Measurements from ENCODE around the gene HSD3B7.

Gene HSD3B7

DNA sequence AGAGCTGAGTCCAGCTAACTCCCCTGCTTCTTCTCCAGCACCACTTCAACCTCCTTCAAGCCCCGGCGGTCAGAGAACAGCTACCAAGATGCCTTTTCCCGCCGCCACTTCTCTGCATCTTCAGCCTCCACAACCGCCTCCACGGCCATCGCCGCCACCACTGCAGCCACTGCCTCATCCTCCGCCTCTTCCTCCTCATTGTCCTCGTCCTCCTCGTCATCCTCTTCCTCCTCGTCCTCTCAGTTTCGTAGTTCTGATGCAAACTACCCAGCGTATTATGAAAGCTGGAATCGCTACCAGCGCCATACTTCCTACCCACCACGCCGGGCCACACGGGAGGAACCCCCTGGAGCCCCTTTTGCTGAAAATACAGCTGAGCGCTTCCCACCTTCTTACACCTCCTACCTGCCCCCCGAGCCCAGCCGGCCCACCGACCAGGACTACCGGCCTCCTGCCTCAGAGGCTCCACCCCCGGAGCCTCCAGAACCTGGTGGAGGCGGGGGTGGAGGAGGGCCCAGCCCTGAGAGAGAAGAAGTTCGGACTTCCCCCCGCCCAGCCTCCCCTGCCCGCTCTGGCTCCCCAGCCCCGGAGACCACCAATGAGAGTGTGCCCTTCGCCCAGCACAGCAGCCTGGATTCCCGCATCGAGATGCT lies 20.3 kb upstream of the HSD3B7 start:
- DNase-seq: no peak
- peaks cover 36% of the 10 kb centered on the region for H4K20me1 ChIP-seq (ENCODE audit: insufficient read depth, low read length)
- no peak overlapping the region for H2AFZ ChIP-seq (ENCODE audit: low read depth, low read length)
- no peak overlapping the region for H3K4me2 ChIP-seq (ENCODE audit: insufficient read depth, low read length)
- no peak for ATAC-seq (ENCODE audit: insufficient read depth, low read depth)
- TF ChIP-seq CTCF (IDR thresholded peaks at IDR 0.05; ENCODE audit: borderline replicate concordance, extremely low read depth, low read length, poor library complexity, severe bottlenecking) (no peak), EZH2 (IDR thresholded peaks at IDR 0.05; ENCODE audit: borderline replicate concordance, low read depth, low read length, severe bottlenecking) (no peak)
- no peaks in the 10 kb centered on the region for H3K9me3 ChIP-seq (ENCODE audit: insufficient read depth, low read length, severe bottlenecking)
- no peak overlapping the region for H3K4me3 ChIP-seq (ENCODE audit: low read depth in 1 of 2, low read length in 2 of 2)
- no peak overlapping the region for H3K27ac ChIP-seq (ENCODE audit: low read length)
- H3K36me3 ChIP-seq (ENCODE audit: insufficient read depth, low read length): peaks cover 94% of the 10 kb centered on the region
- H3K4me1 ChIP-seq (ENCODE audit: insufficient read depth, low read length): peaks cover 11% of the 10 kb centered on the region; the same call in 1 of the 2 replicates
- no peaks in the 10 kb centered on the region for H3K27me3 ChIP-seq (ENCODE audit: insufficient read depth, low read length, poor library complexity)
- H3K79me2 ChIP-seq (ENCODE audit: insufficient read depth, low read length): peaks cover 13% of the 10 kb centered on the region
- no peak overlapping the region for H3K9ac ChIP-seq (ENCODE audit: low read depth, low read length)

GRCh38 chr16:30965436-30965835 lies 19.6 kb upstream of the HSD3B7 start:
- Histone ChIP-seq H4K20me1 (ENCODE audit: insufficient read depth, low read length) (peaks cover 31% of the 10 kb centered on the region), H3K4me3 (ENCODE audit: low read depth in 1 of 2, low read length in 2 of 2) (no peak overlapping the region), H3K4me1 (ENCODE audit: insufficient read depth, low read length) (peaks cover 4% of the 10 kb centered on the region; the same call in 1 of the 2 replicates), H3K27ac (ENCODE audit: low read length) (no peak overlapping the region), H3K4me2 (ENCODE audit: insufficient read depth, low read length) (no peak overlapping the region), H3K36me3 (ENCODE audit: insufficient read depth, low read length) (peaks cover 92% of the 10 kb centered on the region), H2AFZ (ENCODE audit: low read depth, low read length) (no peak overlapping the region), H3K9ac (ENCODE audit: low read depth, low read length) (no peak overlapping the region), H3K79me2 (ENCODE audit: insufficient read depth, low read length) (peaks cover 6% of the 10 kb centered on the region), H3K9me3 (ENCODE audit: insufficient read depth, low read length, severe bottlenecking) (no peaks in the 10 kb centered on the region), H3K27me3 (ENCODE audit: insufficient read depth, low read length, poor library complexity) (no peaks in the 10 kb centered on the region)
- peak; percentile 29; the same call in 1 of the 3 replicates for ATAC-seq (ENCODE audit: insufficient read depth, low read depth)
- no peak for DNase-seq
- TF ChIP-seq EZH2 (IDR thresholded peaks at IDR 0.05; ENCODE audit: borderline replicate concordance, low read depth, low read length, severe bottlenecking) (no peak), CTCF (IDR thresholded peaks at IDR 0.05; ENCODE audit: borderline replicate concordance, extremely low read depth, low read length, poor library complexity, severe bottlenecking) (no peak)

DNA sequence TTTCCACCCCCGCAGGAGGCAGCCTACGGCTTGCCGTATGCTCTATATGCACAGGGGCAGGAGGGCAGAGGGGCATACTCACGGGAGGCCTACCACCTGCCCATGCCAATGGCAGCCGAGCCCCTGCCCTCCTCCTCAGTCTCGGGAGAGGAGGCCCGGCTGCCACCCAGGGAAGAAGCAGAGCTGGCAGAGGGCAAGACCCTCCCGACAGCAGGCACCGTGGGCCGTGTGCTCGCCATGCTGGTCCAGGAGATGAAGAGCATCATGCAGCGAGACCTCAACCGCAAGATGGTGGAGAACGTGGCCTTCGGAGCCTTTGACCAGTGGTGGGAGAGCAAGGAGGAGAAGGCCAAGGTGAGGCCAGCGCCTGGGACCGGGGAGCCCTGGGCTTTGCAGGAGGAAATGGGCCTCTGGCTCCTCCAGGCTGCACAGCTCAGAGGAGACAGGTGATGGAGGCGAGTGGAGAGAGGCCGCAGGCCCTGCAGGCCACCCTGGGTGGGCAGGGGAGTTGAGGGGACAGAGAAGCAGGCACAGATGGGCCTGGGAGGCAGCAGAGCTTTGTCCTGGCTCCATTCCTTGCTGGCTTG lies 18.9 kb upstream of the HSD3B7 start:
- TF ChIP-seq CTCF (IDR thresholded peaks at IDR 0.05; ENCODE audit: borderline replicate concordance, extremely low read depth, low read length, poor library complexity, severe bottlenecking) (no peak), EZH2 (IDR thresholded peaks at IDR 0.05; ENCODE audit: borderline replicate concordance, low read depth, low read length, severe bottlenecking) (no peak)
- ATAC-seq (ENCODE audit: insufficient read depth, low read depth) (peak; percentile 15; the same call in 2 of the 3 replicates), DNase-seq (no peak)
- Histone ChIP-seq H3K79me2 (ENCODE audit: insufficient read depth, low read length) (0 out of 2 replicates have a peak, but pooled peaks cover 5% of the 10 kb centered on the region), H3K27me3 (ENCODE audit: insufficient read depth, low read length, poor library complexity) (no peaks in the 10 kb centered on the region), H3K4me1 (ENCODE audit: insufficient read depth, low read length) (peaks cover 3% of the 10 kb centered on the region; the same call in 1 of the 2 replicates), H3K9ac (ENCODE audit: low read depth, low read length) (no peak overlapping the region), H3K4me3 (ENCODE audit: low read depth in 1 of 2, low read length in 2 of 2) (no peak overlapping the region), H3K9me3 (ENCODE audit: insufficient read depth, low read length, severe bottlenecking) (no peaks in the 10 kb centered on the region), H2AFZ (ENCODE audit: low read depth, low read length) (no peak overlapping the region), H3K27ac (ENCODE audit: low read length) (no peak overlapping the region), H3K4me2 (ENCODE audit: insufficient read depth, low read length) (no peak overlapping the region), H4K20me1 (ENCODE audit: insufficient read depth, low read length) (peaks cover 29% of the 10 kb centered on the region), H3K36me3 (ENCODE audit: insufficient read depth, low read length) (peaks cover 92% of the 10 kb centered on the region)
